ENCODE data around the gene SULF2. TPM values are rescaled to one million over a fixed set of nuclear protein-coding genes. Genes with fewer than 3 reads are reported as not detected.

SULF2 gene
- total and polyA plus RNA-seq, 9 of the 15 experiments (the other 6 are each of a cell fraction or from before 2014, with no cell fraction given): 0.33 TPM; not detected in 8

GRCh38 chr20:47796971-47797370 lies 11.7 kb upstream of the SULF2 start:
- in situ Hi-C loops (cut with MboI) (no loop called here), intact Hi-C loops (cut with micrococcal nuclease) (no loop called here)
- Histone ChIP-seq H3K4me2 (ENCODE audit: insufficient read depth, low read length) (no peak overlapping the region), H4K20me1 (replicated peaks; ENCODE audit: control insufficient read depth, insufficient read depth, low read length) (0 out of 2 replicates have a peak, but pooled peaks cover 4% of the 10 kb centered on the region), H3K4me1 (replicated peaks in 1 of 2; ENCODE audit: control insufficient read depth in 2 of 2, insufficient read depth in 2 of 2, low read length in 2 of 2) (peaks cover 0 to 3% of the 10 kb centered on the region in 2 experiments; a peak in 1 of 5 replicates), H3K79me2 (ENCODE audit: control insufficient read depth, insufficient read depth, low read length) (no peaks in the 10 kb centered on the region), H2AFZ (ENCODE audit: low read depth, low read length) (no peak overlapping the region), H3K27ac (ENCODE audit: extremely low read depth, low read depth, low read length) (no peak overlapping the region), H3K27me3 (ENCODE audit: control insufficient read depth in 2 of 2, insufficient read depth in 2 of 2, low read length in 2 of 2) (peaks cover 7 to 17% of the 10 kb centered on the region in 2 experiments; a peak in 4 of 5 replicates), H3K9me3 (replicated peaks; ENCODE audit: control insufficient read depth, insufficient read depth, low read depth, low read length) (no peaks in the 10 kb centered on the region), H3K4me3 (no peak overlapping the region), H3K36me3 (ENCODE audit: control insufficient read depth, insufficient read depth, low read length) (no peaks in the 10 kb centered on the region), H3K9me1 (ENCODE audit: control insufficient read depth, insufficient read depth, low read length) (no peaks in the 10 kb centered on the region), H3K9ac (ENCODE audit: insufficient read depth in 1 of 2, low read depth in 2 of 2, low read length in 2 of 2) (no peak overlapping the region)
- no peak for TF ChIP-seq SP2 (IDR thresholded peaks at IDR 0.05; ENCODE audit: extremely low read depth, low read depth, low read length, poor library complexity, severe bottlenecking)
- TF ChIP-seq, protein P1, sequence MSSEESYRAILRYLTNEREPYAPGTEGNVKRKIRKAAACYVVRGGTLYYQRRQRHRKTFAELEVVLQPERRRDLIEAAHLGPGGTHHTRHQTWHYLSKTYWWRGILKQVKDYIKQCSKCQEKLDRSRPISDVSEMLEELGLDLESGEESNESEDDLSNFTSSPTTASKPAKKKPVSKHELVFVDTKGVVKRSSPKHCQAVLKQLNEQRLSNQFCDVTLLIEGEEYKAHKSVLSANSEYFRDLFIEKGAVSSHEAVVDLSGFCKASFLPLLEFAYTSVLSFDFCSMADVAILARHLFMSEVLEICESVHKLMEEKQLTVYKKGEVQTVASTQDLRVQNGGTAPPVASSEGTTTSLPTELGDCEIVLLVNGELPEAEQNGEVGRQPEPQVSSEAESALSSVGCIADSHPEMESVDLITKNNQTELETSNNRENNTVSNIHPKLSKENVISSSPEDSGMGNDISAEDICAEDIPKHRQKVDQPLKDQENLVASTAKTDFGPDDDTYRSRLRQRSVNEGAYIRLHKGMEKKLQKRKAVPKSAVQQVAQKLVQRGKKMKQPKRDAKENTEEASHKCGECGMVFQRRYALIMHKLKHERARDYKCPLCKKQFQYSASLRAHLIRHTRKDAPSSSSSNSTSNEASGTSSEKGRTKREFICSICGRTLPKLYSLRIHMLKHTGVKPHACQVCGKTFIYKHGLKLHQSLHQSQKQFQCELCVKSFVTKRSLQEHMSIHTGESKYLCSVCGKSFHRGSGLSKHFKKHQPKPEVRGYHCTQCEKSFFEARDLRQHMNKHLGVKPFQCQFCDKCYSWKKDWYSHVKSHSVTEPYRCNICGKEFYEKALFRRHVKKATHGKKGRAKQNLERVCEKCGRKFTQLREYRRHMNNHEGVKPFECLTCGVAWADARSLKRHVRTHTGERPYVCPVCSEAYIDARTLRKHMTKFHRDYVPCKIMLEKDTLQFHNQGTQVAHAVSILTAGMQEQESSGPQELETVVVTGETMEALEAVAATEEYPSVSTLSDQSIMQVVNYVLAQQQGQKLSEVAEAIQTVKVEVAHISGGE (CRISPR knock-in tag; IDR thresholded peaks at IDR 0.05): peak in 1 of 3 experiments; percentile 5; a peak in 1 of 6 replicates
- FAIRE-seq (no peak), DNase-seq (ENCODE audit: extremely low read depth in 1 of 4, low spot score in 3 of 4) (no peak), ATAC-seq (no peak)
- BruUV-seq (replicated peaks): no TSS peak
- WGBS (ENCODE audit: insufficient coverage, low coverage, missing lambda C conversion rate): 5% methylated on average over 9 of the region's 9 CpGs
- POLR2A ChIA-PET: no interaction called here
- CTCF ChIA-PET (ENCODE audit: low intra/inter-chr PET ratio): no interaction called here
